Spleen (tissue), 11 donors: Measurements from ENCODE around the gene ZAR1L. TPM values are rescaled to one million over a fixed set of nuclear protein-coding genes. Genes with fewer than 3 reads are reported as not detected.

Source experiments
- DNase-seq: peaks from one replicate; pipeline ENCODE4 v3.0.0-alpha.2; 2020
- H3K27ac ChIP-seq, 8 donors: fragments of 200-600 bp; sonication (generic) in 7 of 8; 1 replicate in 4 of 8; 2 replicates in 4 of 8; pipeline versions ENCODE4 v1.5.0 to v1.8.0; 2016 to 2021; ENCODE audit warnings: inconsistent platforms in 4 of 8, mild to moderate bottlenecking in 4 of 8, moderate library complexity in 1 of 8
- H3K27me3 ChIP-seq, 7 donors: fragments of 200-600 bp; sonication (generic) in 6 of 7; replicated peaks in 1 of 7; 1 replicate in 4 of 7; 2 replicates in 3 of 7; pipeline versions ENCODE4 v1.5.0 to v1.8.0; 2016 to 2021; ENCODE audit warnings: inconsistent platforms in 3 of 7, mild to moderate bottlenecking in 1 of 7
- H3K36me3 ChIP-seq, 6 donors: fragments of 200-600 bp; sonication (generic) in 5 of 6; 1 replicate in 4 of 6; 2 replicates in 2 of 6; pipeline versions ENCODE4 v1.5.0 to v1.8.0; 2016 to 2021; ENCODE audit warnings: inconsistent platforms in 2 of 6
- H3K4me1 ChIP-seq, 6 donors: fragments of 200-600 bp; sonication (generic) in 5 of 6; 1 replicate in 3 of 6; 2 replicates in 3 of 6; pipeline versions ENCODE4 v1.5.0 to v1.8.0; 2016 to 2021; ENCODE audit warnings: inconsistent platforms in 3 of 6
- H3K4me3 ChIP-seq, 8 donors: fragments of 200-600 bp; sonication (generic) in 7 of 8; 1 replicate in 4 of 8; 2 replicates in 4 of 8; pipeline versions ENCODE4 v1.5.0 to v1.8.0; 2016 to 2021; ENCODE audit warnings: inconsistent platforms in 4 of 8, mild to moderate bottlenecking in 4 of 8, moderate library complexity in 2 of 8
- H3K9me3 ChIP-seq, 8 donors: fragments of 200-600 bp; sonication (generic) in 7 of 8; 1 replicate in 4 of 8; 2 replicates in 4 of 8; pipeline versions ENCODE4 v1.5.0 to v1.8.0; 2016 to 2021; ENCODE audit warnings: inconsistent platforms in 4 of 8
- CTCF ChIP-seq, 11 experiments: fragments of 200-600 bp in 7 of 11; fragments of 450-650 bp in 4 of 11; sonication (generic) in 4 of 11; IDR thresholded peaks in 8 of 11; conservative IDR thresholded peaks in 3 of 11; 1 replicate in 7 of 11; 2 replicates in 4 of 11; pipeline versions ENCODE4 v1.4.0 to v1.8.0; 2016 to 2021; ENCODE audit warnings: antibody characterized with exemption in 11 of 11, inconsistent platforms in 4 of 11, mild to moderate bottlenecking in 1 of 11
- POLR2A ChIP-seq, 3 donors: fragments of 450-650 bp; IDR thresholded peaks; one replicate each; pipeline ENCODE4 v1.5.1; 2017; ENCODE audit warnings: antibody characterized with exemption in 3 of 3, mild to moderate bottlenecking in 1 of 3
- POLR2AphosphoS5 ChIP-seq, 3 donors: sonication (generic); formaldehyde crosslinking; IDR thresholded peaks; one replicate each; pipeline ENCODE4 v1.5.1; 2017; ENCODE audit warnings: antibody characterized with exemption in 3 of 3
- WGBS, 5 donors: extraction: QIAGEN DNeasy Blood & Tissue Kit in 3 of 5; methylation state at CpG; one replicate each; pipeline versions ENCODE4 v1.1.5 to v1.1.7; 2013 to 2018; 5-methylcytosine and 5-hydroxymethylcytosine counted together
- intact Hi-C: fragments of 100-400 bp; cut with DNase I; formaldehyde crosslinking; loops from one replicate; pipeline ENCODE4 v1.15.0; 2023; ENCODE audit warnings: low total_unique reads
- polyA plus RNA-seq, 3 donors: library from polyadenylated mRNA; stranded (reverse); fragments of 200-250 nt; gene quantifications; one replicate each; pipeline ENCODE4 v1.2.1, GENCODE V29; 2013
- total RNA-seq, 7 donors: library from RNA; depleted of rRNA in 3 of 7; stranded (reverse); fragments of >200 nt in 3 of 7; fragmentation: NEBNext Ultra II Directional in 4 of 7; extraction: Animal tissue kit (Norgen Biotek cat#: 25700) in 4 of 7; gene quantifications; one replicate each; pipeline versions ENCODE4 v1.1.0 to v1.2.1, GENCODE V29; 2016 to 2021
- donor health status: healthy with polysubstance abuse.
- donor health status: DM: no; HTN: no; CAD: no; lungs with moderate emphysema.
- donor health status: DM: no; HTN: no; CAD: no.
- donor health status: Bipolar disorder and iron deficiency.
- donor health status: healthy.
- donor health status: DM: no; HTN: no; CAD: no.
- donor health status: DM: yes; HTN: yes; CAD: no.

Gene ZAR1L
- total and polyA plus RNA-seq, 10 donors: 0.09 TPM; not detected in 9

- DNase-seq: no peak
- H3K4me1 ChIP-seq: peaks cover 0 to 28% (median 0%) of the 10 kb centered on the region in 6 donors
- no peak overlapping the region for H3K4me3 ChIP-seq
- no peaks in the 10 kb centered on the region for H3K27me3 ChIP-seq
- no peaks in the 10 kb centered on the region for H3K9me3 ChIP-seq
- H3K36me3 ChIP-seq: peaks cover 0 to 93% (median 8%) of the 10 kb centered on the region in 6 donors
- 84 to 94% (median 91%) methylated on average over 7 of the region's 7 CpGs for WGBS, 5 donors
- intact Hi-C loops: no loop called here
- TF ChIP-seq POLR2AphosphoS5 (IDR thresholded peaks at IDR 0.05) (no peak), CTCF (IDR thresholded peaks at IDR 0.05 in 8 of 11, conservative IDR thresholded peaks at IDR 0.05 in 3 of 11) (peak; percentile 21 to 68 (median 50))
- no peak overlapping the region for H3K27ac ChIP-seq
These were observed 47.2 kb downstream of the ZAR1L start for GRCh38 chr13:32267836-32268439.

- peaks cover 0 to 40% (median 3%) of the 10 kb centered on the region in 6 donors for H3K4me1 ChIP-seq
- no peak overlapping the region for H3K4me3 ChIP-seq
- no peaks in the 10 kb centered on the region for H3K27me3 ChIP-seq
- peaks cover 0 to 92% (median 8%) of the 10 kb centered on the region in 6 donors for H3K36me3 ChIP-seq
- intact Hi-C loops: no loop called here
- no peaks in the 10 kb centered on the region for H3K9me3 ChIP-seq
- 67 to 90% (median 76%) methylated on average over 1 of the region's 1 CpG for WGBS, 5 donors
- DNase-seq: no peak
- no peak for TF ChIP-seq POLR2AphosphoS5 (IDR thresholded peaks at IDR 0.05)
- no peak for TF ChIP-seq CTCF (IDR thresholded peaks at IDR 0.05 in 8 of 11, conservative IDR thresholded peaks at IDR 0.05 in 3 of 11)
- no peak for TF ChIP-seq POLR2A (IDR thresholded peaks at IDR 0.05)
- H3K27ac ChIP-seq: peak overlapping the region in 2 of 8 donors; percentile 39 to 51
These were observed 49.0 kb downstream of the ZAR1L start for GRCh38 chr13:32266130-32266529.

- Histone ChIP-seq H3K36me3 (peaks cover 0 to 88% (median 6%) of the 10 kb centered on the region in 6 donors), H3K4me3 (no peak overlapping the region), H3K27me3 (no peaks in the 10 kb centered on the region), H3K4me1 (peaks cover 0 to 44% (median 3%) of the 10 kb centered on the region in 6 donors), H3K9me3 (no peaks in the 10 kb centered on the region), H3K27ac (peak overlapping the region in 2 of 8 donors; percentile 39 to 51)
- WGBS, 5 donors: 49 to 79% (median 70%) methylated on average over 2 of the region's 2 CpGs
- intact Hi-C loops: no loop called here
- DNase-seq: no peak
- TF ChIP-seq POLR2A (IDR thresholded peaks at IDR 0.05): no peak
- TF ChIP-seq POLR2AphosphoS5 (IDR thresholded peaks at IDR 0.05): no peak
- TF ChIP-seq CTCF (IDR thresholded peaks at IDR 0.05 in 8 of 11, conservative IDR thresholded peaks at IDR 0.05 in 3 of 11): no peak
These were observed 49.4 kb downstream of the ZAR1L start for GRCh38 chr13:32265726-32266125.

GRCh38 chr13:32264407-32264806, 50.8 kb downstream of the ZAR1L start:
- intact Hi-C loops: no loop called here
- DNase-seq: no peak
- peaks cover 0 to 79% (median 6%) of the 10 kb centered on the region in 6 donors for H3K36me3 ChIP-seq
- TF ChIP-seq CTCF (IDR thresholded peaks at IDR 0.05 in 8 of 11, conservative IDR thresholded peaks at IDR 0.05 in 3 of 11) (no peak), POLR2AphosphoS5 (IDR thresholded peaks at IDR 0.05) (peak in 1 of 3 donors; percentile 44)
- no peaks in the 10 kb centered on the region for H3K9me3 ChIP-seq
- peaks cover 0 to 45% (median 3%) of the 10 kb centered on the region in 6 donors for H3K4me1 ChIP-seq
- H3K4me3 ChIP-seq: no peak overlapping the region
- no peaks in the 10 kb centered on the region for H3K27me3 ChIP-seq
- H3K27ac ChIP-seq: peak overlapping the region in 3 of 8 donors; percentile 36 to 51 (median 41)
